SU-DHL-6 (cell line): ENCODE measurements around the gene ARIH1.

Experiments used
- EZH2phosphoT487 ChIP-seq: fragments of 200-600 bp; sonication (generic), shearing (Covaris generic); conservative IDR thresholded peaks from 2 replicates; pipeline ENCODE4 v1.6.1; 2018; ENCODE audit warnings: mild to moderate bottlenecking, antibody characterized with exemption, low read length, moderate library complexity, mixed read lengths
- TF ChIP-seq, protein P1 (sequence below): fragments of 200-600 bp; sonication (generic); IDR thresholded peaks from one replicate; pipeline ENCODE4 v1.5.1; 2017; ENCODE audit warnings: antibody characterized with exemption, mild to moderate bottlenecking, low read length, moderate library complexity; ENCODE audit not compliant: insufficient read depth, poor library complexity, severe bottlenecking

DNA sequence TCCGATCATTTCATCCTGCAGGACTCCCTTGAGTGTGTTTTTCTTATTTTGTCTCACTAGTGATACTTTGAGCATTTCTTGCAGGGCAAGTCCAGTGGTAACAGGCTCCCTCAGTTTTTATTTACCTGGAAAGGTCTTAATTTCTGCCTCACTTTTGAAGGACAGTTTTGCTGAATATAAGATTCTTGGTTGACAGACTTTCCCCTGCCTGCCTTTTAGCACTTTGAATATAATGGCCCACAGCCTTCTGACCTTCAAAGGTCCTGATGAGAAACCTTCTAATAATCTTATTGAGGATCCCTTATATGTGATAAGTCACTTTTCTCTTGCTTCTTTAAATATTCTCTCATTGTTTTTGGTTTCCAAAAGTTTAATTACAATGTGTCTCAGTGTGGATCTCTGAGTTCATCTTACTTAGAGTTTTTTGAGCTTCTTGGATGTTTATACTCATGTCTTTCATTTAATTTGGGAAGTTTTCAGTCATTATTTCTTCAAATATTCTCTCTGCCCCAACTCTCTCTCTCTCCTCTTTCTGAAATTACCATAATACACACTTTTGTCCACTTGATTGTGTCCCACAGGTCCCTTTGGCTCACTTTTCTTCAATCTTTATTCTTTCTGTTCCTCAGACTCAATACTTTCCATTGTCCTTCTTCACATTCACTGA lies 36.3 kb upstream of the ARIH1 start:
- TF ChIP-seq, protein P1, sequence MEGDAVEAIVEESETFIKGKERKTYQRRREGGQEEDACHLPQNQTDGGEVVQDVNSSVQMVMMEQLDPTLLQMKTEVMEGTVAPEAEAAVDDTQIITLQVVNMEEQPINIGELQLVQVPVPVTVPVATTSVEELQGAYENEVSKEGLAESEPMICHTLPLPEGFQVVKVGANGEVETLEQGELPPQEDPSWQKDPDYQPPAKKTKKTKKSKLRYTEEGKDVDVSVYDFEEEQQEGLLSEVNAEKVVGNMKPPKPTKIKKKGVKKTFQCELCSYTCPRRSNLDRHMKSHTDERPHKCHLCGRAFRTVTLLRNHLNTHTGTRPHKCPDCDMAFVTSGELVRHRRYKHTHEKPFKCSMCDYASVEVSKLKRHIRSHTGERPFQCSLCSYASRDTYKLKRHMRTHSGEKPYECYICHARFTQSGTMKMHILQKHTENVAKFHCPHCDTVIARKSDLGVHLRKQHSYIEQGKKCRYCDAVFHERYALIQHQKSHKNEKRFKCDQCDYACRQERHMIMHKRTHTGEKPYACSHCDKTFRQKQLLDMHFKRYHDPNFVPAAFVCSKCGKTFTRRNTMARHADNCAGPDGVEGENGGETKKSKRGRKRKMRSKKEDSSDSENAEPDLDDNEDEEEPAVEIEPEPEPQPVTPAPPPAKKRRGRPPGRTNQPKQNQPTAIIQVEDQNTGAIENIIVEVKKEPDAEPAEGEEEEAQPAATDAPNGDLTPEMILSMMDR = no peak
- TF ChIP-seq EZH2phosphoT487 = no peak
